Loucy (cell line): ENCODE data around the gene TMEM119.

Source experiments
- EZH2phosphoT487 ChIP-seq: fragments of 200-600 bp; IDR thresholded peaks from 2 replicates; pipeline ENCODE4 v1.6.1; 2018; ENCODE audit warnings: antibody characterized with exemption, mild to moderate bottlenecking, moderate library complexity, borderline replicate concordance
- TF ChIP-seq, protein P1 (sequence below): fragments of 200-600 bp; sonication (generic); conservative IDR thresholded peaks from 2 replicates; pipeline ENCODE4 v1.5.1; 2014; ENCODE audit warnings: mild to moderate bottlenecking, antibody characterized with exemption, low read length

DNA sequence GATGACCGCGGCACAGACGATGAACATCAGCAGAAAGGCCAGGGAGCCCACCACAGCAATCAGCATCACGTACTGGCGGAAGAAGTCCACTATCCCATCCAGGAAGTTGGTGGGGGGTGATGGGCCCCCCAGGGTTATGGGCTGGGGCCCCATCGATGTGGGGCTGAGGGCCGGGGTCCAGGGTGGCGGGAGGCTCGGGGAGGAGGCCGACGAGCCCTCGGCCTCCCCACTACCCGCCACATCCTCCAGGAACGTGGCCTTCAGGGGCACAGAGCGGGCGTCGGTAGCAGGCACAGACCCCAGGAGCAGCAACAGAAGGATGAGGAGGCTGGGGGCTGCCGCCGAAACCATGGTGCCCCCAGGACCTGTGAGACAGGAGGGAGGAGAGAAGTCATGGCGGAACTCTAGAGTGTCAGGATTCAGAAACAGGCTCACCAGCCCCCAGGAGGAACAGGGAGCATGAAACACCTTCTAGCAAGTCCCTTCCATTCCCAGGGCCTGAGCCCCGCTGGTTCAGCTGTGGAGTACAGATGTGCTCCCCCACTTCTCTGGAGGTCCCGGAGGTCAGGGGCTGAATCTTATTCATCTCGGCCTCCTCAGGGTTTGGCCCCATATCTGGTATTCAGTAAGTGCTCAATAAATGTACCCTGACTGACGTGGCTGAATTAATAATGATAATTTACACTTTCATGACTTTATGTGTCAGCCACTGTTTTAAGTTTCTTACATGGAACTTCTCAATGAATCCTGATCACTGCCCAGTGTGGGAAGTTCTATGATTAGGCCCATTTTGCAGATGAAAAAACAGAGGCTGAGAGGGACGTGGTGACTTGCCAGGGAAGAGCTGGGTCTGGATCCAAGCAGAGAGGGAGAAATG, 5.6 kb downstream of the TMEM119 start:
- TF ChIP-seq, protein P1, sequence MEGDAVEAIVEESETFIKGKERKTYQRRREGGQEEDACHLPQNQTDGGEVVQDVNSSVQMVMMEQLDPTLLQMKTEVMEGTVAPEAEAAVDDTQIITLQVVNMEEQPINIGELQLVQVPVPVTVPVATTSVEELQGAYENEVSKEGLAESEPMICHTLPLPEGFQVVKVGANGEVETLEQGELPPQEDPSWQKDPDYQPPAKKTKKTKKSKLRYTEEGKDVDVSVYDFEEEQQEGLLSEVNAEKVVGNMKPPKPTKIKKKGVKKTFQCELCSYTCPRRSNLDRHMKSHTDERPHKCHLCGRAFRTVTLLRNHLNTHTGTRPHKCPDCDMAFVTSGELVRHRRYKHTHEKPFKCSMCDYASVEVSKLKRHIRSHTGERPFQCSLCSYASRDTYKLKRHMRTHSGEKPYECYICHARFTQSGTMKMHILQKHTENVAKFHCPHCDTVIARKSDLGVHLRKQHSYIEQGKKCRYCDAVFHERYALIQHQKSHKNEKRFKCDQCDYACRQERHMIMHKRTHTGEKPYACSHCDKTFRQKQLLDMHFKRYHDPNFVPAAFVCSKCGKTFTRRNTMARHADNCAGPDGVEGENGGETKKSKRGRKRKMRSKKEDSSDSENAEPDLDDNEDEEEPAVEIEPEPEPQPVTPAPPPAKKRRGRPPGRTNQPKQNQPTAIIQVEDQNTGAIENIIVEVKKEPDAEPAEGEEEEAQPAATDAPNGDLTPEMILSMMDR, result no peak
- no peak for TF ChIP-seq EZH2phosphoT487
